Glutamatergic neuron (in vitro differentiated cells): ENCODE results near the gene TMEM108. TPM values are rescaled to one million over a fixed set of nuclear protein-coding genes. Genes with fewer than 3 reads are reported as not detected.

Experiments used
- DNase-seq: peaks from one replicate; pipeline ENCODE4 v3.0.0; 2022
- H3K27ac Mint-ChIP-seq: one replicate; pipeline ENCODE4 v1.8.0; 2020; ENCODE audit warnings: mild to moderate bottlenecking, mixed read lengths, inconsistent platforms; ENCODE audit not compliant: unreplicated experiment
- H3K27me3 Mint-ChIP-seq: one replicate; pipeline ENCODE4 v1.8.0; 2020; ENCODE audit warnings: mild to moderate bottlenecking, moderate library complexity, mixed read lengths, inconsistent platforms; ENCODE audit not compliant: unreplicated experiment
- H3K36me3 Mint-ChIP-seq: one replicate; pipeline ENCODE4 v1.8.0; 2020; ENCODE audit warnings: mild to moderate bottlenecking, mixed read lengths, inconsistent platforms; ENCODE audit not compliant: unreplicated experiment
- H3K4me1 Mint-ChIP-seq: one replicate; pipeline ENCODE4 v1.8.0; 2020; ENCODE audit warnings: mild to moderate bottlenecking, low read depth, mixed read lengths, inconsistent platforms; ENCODE audit not compliant: unreplicated experiment
- H3K4me3 Mint-ChIP-seq: one replicate; pipeline ENCODE4 v1.8.0; 2020; ENCODE audit warnings: mild to moderate bottlenecking, mixed read lengths, inconsistent platforms; ENCODE audit not compliant: unreplicated experiment
- H3K9me3 Mint-ChIP-seq: one replicate; pipeline ENCODE4 v1.8.0; 2020; ENCODE audit warnings: mild to moderate bottlenecking, moderate library complexity, mixed read lengths, inconsistent platforms; ENCODE audit not compliant: unreplicated experiment
- total RNA-seq: library from RNA; stranded (reverse); fragmentation: NEBNext Ultra II Directional; extraction: Animal tissue kit (Norgen Biotek cat#: 25700); gene quantifications from one replicate; pipeline ENCODE4 v1.2.1, GENCODE V29; 2021; ENCODE audit not compliant: unreplicated experiment
- TF ChIP-seq, protein P1 (sequence below): fragments of 200-600 bp; sonication (generic); IDR thresholded peaks from one replicate; pipeline ENCODE4 v1.5.0; 2021; ENCODE audit not compliant: partially characterized antibody, unreplicated experiment

Gene TMEM108
- total RNA-seq, 1 donor from 2014 or later: 9.0 TPM

DNA sequence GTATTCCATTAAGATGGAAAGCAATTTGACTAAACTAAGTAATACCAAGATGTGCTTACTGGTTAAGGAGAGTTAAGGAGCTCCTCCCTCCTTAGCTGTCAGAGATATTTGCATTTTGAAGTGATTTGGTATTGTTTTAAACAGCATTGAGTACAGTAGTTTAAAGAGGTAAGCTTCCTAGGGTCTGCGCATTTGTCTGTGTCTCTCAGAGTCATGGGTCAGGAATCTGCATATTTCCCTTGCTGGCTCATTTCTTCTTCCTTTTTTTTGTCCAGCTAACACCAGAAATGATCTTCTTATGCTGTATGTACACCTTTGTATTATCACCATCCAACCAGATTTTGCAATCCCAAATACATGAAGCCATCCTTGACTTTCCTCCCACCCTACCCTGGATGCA is 198.7 kb downstream of the TMEM108 start:
- Mint-ChIP-seq H3K27ac (no peak overlapping the region), H3K36me3 (no peaks in the 10 kb centered on the region), H3K4me1 (peaks cover 8% of the 10 kb centered on the region), H3K4me3 (no peak overlapping the region), H3K9me3 (no peaks in the 10 kb centered on the region), H3K27me3 (no peaks in the 10 kb centered on the region)
- TF ChIP-seq, protein P1, sequence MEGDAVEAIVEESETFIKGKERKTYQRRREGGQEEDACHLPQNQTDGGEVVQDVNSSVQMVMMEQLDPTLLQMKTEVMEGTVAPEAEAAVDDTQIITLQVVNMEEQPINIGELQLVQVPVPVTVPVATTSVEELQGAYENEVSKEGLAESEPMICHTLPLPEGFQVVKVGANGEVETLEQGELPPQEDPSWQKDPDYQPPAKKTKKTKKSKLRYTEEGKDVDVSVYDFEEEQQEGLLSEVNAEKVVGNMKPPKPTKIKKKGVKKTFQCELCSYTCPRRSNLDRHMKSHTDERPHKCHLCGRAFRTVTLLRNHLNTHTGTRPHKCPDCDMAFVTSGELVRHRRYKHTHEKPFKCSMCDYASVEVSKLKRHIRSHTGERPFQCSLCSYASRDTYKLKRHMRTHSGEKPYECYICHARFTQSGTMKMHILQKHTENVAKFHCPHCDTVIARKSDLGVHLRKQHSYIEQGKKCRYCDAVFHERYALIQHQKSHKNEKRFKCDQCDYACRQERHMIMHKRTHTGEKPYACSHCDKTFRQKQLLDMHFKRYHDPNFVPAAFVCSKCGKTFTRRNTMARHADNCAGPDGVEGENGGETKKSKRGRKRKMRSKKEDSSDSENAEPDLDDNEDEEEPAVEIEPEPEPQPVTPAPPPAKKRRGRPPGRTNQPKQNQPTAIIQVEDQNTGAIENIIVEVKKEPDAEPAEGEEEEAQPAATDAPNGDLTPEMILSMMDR: no peak
- no peak for DNase-seq

DNA sequence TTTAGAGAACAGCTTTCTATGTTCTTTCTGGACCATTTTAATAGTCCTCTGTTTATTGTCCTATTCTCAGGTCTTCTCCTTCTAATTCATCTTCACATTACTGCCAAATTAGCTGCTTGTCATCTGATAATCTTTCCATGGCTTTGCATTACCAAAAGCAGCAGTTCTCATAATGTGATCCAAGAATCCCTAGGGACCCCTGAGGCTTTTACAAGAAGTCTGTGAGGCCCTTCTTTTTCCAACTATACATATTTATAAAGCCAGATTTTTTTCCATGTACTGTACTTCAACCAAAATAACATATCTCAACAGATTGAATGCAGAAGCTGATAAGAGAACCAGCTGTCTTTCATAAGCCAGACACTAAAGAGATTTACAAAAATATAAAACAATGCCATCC is 199.2 kb downstream of the TMEM108 start:
- H3K4me1 Mint-ChIP-seq: peaks cover 8% of the 10 kb centered on the region
- H3K27me3 Mint-ChIP-seq: no peaks in the 10 kb centered on the region
- H3K9me3 Mint-ChIP-seq: no peaks in the 10 kb centered on the region
- H3K36me3 Mint-ChIP-seq: no peaks in the 10 kb centered on the region
- no peak overlapping the region for H3K4me3 Mint-ChIP-seq
- TF ChIP-seq, protein P1: no peak
- H3K27ac Mint-ChIP-seq: no peak overlapping the region
- no peak for DNase-seq

DNA sequence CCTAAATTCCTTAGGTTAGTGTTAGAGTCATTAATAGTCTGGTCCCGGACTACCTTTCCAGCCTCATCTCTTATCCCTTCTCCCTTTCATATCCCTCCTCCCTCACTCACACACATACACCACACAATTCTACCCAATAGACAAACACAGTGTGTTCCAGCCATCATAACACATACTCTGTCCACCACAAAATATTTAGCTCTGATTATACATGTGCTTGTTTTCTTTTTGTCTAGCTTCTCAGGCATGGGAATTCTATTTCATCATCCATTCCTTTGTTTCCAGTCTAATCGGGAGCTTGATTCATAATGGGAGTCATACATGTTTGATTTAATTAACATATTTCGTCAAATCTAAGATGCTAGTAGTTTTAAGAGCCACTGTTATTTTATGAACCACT is 199.8 kb downstream of the TMEM108 start:
- no peaks in the 10 kb centered on the region for H3K9me3 Mint-ChIP-seq
- no peak overlapping the region for H3K27ac Mint-ChIP-seq
- no peak overlapping the region for H3K4me3 Mint-ChIP-seq
- peaks cover 8% of the 10 kb centered on the region for H3K4me1 Mint-ChIP-seq
- TF ChIP-seq, protein P1: no peak
- no peaks in the 10 kb centered on the region for H3K27me3 Mint-ChIP-seq
- no peak for DNase-seq
- H3K36me3 Mint-ChIP-seq: no peaks in the 10 kb centered on the region

DNA sequence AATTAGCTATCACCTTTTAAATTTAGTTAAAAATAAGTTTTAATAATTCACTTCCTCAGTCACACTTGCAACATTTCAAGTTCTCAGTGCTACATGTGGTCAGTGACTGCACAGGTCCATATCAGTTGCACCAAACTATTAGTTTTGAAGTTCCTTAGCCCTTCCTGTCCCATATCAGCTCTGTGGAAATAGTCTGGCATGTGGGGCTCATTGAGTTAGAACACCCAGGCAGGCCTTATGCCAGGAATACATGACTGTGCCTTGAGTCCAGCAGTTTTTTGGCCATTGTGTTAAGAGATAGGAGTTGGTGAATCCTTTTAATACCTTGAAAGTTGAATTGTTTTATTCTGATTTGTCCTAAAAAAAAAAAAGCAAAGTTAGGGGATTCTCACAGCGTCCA is 207.9 kb downstream of the TMEM108 start:
- Mint-ChIP-seq H3K27me3 (no peaks in the 10 kb centered on the region), H3K9me3 (no peaks in the 10 kb centered on the region), H3K36me3 (no peaks in the 10 kb centered on the region), H3K4me3 (no peak overlapping the region), H3K4me1 (peaks cover 4% of the 10 kb centered on the region), H3K27ac (no peak overlapping the region)
- TF ChIP-seq, protein P1: no peak
- DNase-seq: no peak

DNA sequence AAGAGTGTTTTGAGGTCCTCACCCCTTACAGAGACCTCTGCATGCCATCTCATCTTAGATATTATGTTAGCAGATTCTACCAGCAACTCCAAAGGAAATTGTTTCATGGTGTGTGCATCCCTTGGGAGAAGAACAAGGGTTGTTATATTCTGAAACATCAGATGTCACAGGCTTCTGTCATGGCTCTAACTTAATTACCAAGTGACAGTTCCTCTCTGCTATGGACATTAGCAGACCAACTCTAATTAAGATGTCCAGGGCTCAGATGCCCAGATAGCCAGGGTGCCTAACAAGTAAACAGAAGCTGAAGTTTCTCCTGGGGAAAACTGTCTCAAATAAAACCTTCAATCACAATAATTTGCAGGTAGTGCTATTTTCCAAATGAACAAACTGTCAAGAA is 208.6 kb downstream of the TMEM108 start:
- no peaks in the 10 kb centered on the region for H3K27me3 Mint-ChIP-seq
- no peaks in the 10 kb centered on the region for H3K36me3 Mint-ChIP-seq
- H3K9me3 Mint-ChIP-seq: no peaks in the 10 kb centered on the region
- H3K4me3 Mint-ChIP-seq: no peak overlapping the region
- H3K4me1 Mint-ChIP-seq: peaks cover 4% of the 10 kb centered on the region
- H3K27ac Mint-ChIP-seq: no peak overlapping the region
- TF ChIP-seq, protein P1: no peak
- no peak for DNase-seq
